ENCODE results near the gene PEX10.

DNA sequence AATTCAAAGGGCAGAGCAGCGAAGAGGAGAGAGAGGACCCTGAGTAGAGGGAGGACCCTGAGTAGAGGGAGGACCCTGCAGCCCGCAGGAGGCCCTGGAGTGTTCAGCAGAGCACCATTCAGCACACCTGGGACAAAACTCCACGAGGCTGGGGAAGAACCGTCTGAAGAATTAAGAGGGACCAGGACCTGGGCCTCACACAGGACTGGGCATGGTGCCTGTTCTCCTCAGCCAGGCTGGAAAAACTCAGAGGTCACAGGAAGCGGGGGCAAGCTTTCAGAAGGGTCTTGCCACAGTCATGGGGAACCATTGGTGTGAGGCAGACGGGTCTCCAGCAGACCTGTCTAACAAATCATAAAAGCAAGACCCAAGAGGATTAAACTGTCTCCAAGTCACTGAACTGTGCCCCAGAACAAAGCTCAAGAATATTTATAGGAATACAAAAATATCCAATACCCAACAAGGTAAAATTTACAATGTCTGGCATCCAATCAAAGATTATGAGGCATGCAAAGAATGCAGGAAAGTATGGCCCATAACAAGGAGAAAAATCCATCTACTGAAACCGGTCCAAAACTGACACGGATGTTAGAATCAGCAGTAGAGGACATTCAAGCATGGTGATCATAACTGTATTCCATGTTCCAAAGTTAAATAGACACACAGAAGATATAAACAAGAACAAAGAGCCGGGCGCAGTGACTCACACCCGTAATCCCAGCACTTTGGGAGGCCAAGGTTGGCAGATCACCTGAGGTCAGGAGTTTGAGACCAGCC, 51.6 kb downstream of the PEX10 start:
- TF ChIP-seq CTCF (IDR thresholded peaks at IDR 0.05; ENCODE audit: low read length) = no peak
- no peak for TF ChIP-seq EZH2 (optimal IDR thresholded peaks at IDR 0.05; ENCODE audit: low read depth, low read length)
- no peak for TF ChIP-seq EZH2phosphoT487 (IDR thresholded peaks at IDR 0.05; ENCODE audit: low read length)
